GM12874 (cell line): Measurements from ENCODE around the gene AUNIP.

Experiments
- CTCF ChIP-seq: IDR thresholded peaks from 2 replicates; pipeline ENCODE4 v1.5.1; 2011; ENCODE audit warnings: low read depth, mild to moderate bottlenecking, control low read depth, low read length, moderate library complexity; ENCODE audit not compliant: insufficient read depth

AUNIP gene

GRCh38 chr1:25833158-25833557 lies 26.1 kb downstream of the AUNIP start:
- TF ChIP-seq CTCF, result no peak

GRCh38 chr1:25832336-25833037 lies 26.8 kb downstream of the AUNIP start:
- no peak for TF ChIP-seq CTCF

GRCh38 chr1:25831569-25832196 lies 27.6 kb downstream of the AUNIP start:
- no peak for TF ChIP-seq CTCF

GRCh38 chr1:25829046-25829445 lies 30.2 kb downstream of the AUNIP start:
- no peak for TF ChIP-seq CTCF

DNA sequence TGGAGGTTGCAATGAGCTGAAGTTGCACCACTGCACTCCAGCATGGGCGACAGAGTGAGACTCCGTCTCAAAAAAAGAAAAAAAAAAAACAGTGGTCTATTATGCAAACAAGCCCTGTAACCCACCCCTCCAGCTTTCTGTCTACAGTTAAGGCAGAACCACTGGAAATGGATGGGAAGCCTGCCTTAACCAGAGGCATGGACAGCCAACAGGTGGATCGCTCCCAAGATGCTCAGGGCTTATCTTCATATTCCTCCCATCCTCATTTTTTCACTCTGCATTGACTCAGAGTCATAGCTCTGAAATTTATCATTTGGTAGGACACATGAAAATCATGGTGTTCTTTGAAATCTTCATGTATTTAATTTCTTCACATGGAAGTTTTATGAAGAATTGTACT lies 30.8 kb downstream of the AUNIP start:
- TF ChIP-seq CTCF, result no peak

DNA sequence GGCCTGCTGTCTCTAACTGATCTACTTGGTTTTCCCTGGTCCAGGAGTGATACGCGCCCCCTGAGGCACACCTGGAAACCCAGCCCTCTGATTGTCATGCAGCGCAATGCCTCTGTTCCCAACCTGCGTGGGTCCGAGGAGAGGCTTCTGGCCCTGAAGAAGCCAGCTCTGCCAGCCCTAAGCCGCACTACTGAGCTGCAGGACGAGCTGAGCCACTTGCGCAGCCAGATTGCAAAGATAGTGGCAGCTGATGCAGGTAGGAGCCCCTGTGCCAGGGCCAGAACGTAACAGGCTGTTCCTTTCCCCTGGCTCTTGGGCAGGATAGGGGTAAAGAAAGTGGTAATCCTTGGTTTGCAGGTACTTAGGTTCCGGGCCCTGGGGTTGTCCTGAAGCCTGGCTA lies 32.7 kb downstream of the AUNIP start:
- TF ChIP-seq CTCF, result no peak

DNA sequence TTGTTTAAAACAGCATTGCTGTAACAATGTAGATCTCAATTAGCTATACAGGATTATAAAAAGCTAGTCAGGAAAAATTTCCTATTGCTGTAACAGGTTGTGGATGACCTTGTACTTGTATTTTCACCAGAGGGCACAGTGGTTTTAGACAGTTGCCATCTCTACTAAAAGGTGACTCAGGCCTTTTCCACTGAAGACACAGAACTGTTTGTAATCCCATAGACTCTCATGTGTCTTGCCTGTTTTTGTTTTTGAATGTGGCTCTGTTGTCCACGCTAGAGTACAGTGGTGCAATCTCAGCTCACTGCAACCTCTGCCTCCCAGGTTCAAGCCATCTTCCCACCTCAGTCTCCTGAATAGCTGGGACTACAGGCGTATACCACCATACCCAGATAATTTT lies 33.7 kb downstream of the AUNIP start:
- TF ChIP-seq CTCF, result no peak
